Measurements from ENCODE around the gene PEX3.

Gene PEX3, protein sequence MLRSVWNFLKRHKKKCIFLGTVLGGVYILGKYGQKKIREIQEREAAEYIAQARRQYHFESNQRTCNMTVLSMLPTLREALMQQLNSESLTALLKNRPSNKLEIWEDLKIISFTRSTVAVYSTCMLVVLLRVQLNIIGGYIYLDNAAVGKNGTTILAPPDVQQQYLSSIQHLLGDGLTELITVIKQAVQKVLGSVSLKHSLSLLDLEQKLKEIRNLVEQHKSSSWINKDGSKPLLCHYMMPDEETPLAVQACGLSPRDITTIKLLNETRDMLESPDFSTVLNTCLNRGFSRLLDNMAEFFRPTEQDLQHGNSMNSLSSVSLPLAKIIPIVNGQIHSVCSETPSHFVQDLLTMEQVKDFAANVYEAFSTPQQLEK

GRCh38 chr6:143450453-143451371 is at the start of gene PEX3, which contains the start of gene ADAT2:
Gene PEX3 (plus strand): TSS chr6:143450805. CDS start chr6:143451043, 238 bp downstream.
Gene ADAT2 (minus strand): TSS chr6:143450695. CDS start chr6:143450658, 37 bp downstream.
- peak; percentile 81 to 88 (median 83) for DNase-seq (ENCODE audit: low read depth in 3 of 3, low spot score in 1 of 3)

DNA sequence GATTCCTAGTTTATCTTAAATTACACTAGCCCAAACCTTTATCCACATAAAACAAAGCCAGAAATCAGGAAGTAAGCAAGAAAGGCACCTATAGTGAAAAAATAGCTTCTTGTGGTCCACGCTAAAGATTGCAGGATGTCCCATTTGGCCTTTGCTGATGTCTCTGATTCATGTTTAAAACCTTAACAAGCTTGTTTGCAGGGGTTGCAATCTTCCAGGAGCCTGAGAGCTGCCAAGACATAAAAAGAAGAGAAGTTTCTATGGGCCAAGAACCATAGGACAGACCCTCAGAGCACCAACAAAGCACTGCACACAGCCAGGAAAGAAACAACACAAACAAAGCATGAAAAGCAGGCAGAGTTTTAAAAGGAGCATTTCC is 49.5 kb upstream of the PEX3 start:
- no peak for DNase-seq (ENCODE audit: low read depth in 3 of 3, low spot score in 1 of 3)

- DNase-seq (ENCODE audit: low read depth in 3 of 3, low spot score in 1 of 3): no peak
Observed at GRCh38 chr6:143401636-143402370, 48.8 kb upstream of the PEX3 start.

GRCh38 chr6:143402721-143403336 is 47.8 kb upstream of the PEX3 start:
- DNase-seq (ENCODE audit: low read depth in 3 of 3, low spot score in 1 of 3): no peak

- DNase-seq (ENCODE audit: low read depth in 3 of 3, low spot score in 1 of 3): no peak
Observed at GRCh38 chr6:143405373-143406154, 45.0 kb upstream of the PEX3 start.

- no peak for DNase-seq (ENCODE audit: low read depth in 3 of 3, low spot score in 1 of 3)
Observed at GRCh38 chr6:143406673-143407072, 43.9 kb upstream of the PEX3 start.

- no peak for DNase-seq (ENCODE audit: low read depth in 3 of 3, low spot score in 1 of 3)
Observed at GRCh38 chr6:143408151-143408786, 42.3 kb upstream of the PEX3 start.

GRCh38 chr6:143408787-143409162 is 41.8 kb upstream of the PEX3 start:
- no peak for DNase-seq (ENCODE audit: low read depth in 3 of 3, low spot score in 1 of 3)

- no peak for DNase-seq (ENCODE audit: low read depth in 3 of 3, low spot score in 1 of 3)
Observed at GRCh38 chr6:143410859-143411270, 39.7 kb upstream of the PEX3 start.

GRCh38 chr6:143414769-143415168 is 35.8 kb upstream of the PEX3 start:
- DNase-seq (ENCODE audit: low read depth in 3 of 3, low spot score in 1 of 3): no peak

DNA sequence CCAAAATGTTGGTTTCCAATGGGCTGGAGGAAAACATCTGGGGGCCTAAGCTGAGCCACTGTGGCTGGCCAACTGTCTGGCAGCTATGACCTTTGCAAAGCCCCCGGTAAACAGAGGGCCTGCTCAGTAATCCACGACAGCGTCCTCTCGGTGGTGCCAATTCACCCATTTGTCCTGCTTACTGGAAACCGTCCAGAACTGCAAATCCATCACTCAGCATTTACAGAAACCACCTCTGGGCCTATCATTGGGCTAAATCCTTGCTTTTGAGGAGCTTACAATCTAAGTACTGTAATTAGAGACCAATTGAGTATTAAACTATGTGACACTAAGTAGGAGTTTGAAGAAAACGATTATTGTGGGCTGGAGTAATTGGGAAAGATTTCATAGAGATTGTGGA is 31.1 kb upstream of the PEX3 start:
- no peak for DNase-seq (ENCODE audit: low read depth in 3 of 3, low spot score in 1 of 3)

GRCh38 chr6:143426026-143426425 is 24.6 kb upstream of the PEX3 start:
- no peak for DNase-seq (ENCODE audit: low read depth in 3 of 3, low spot score in 1 of 3)

DNA sequence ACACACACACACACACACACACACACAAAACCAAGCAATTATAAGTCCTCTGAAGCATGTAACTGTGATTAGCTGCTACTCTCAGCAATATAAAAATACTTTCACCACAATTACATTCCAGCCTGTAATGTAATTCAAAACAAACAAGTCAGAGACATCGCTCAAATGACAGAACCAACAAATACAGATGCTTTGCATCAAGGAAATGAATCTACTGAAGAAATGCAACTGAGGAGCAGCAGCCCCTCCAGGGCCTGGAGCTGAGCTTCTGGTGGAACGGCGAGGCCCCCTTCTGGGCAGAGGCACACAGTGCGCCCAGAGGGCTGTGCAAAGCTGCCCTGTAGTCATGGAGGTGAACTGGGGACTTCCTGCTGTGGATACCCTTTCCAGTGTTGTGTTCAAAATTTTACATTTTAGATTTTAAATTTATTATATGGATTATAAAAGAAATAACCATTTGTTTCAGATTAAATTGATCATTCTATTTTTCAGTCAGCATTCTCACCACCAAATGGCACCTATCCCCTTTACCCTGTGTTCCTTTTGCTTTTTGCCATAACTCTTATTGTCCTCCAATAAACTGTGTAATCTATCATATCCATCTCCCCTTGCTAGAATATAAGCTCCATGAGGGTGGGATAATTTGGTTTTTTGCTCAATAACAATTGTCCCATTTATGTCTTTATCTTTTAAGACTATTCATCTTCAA is 23.3 kb upstream of the PEX3 start:
- peak; percentile 41 to 58 (median 51) for DNase-seq (ENCODE audit: low read depth in 3 of 3, low spot score in 1 of 3)

GRCh38 chr6:143429970-143430369 is 20.6 kb upstream of the PEX3 start:
- DNase-seq (ENCODE audit: low read depth in 3 of 3, low spot score in 1 of 3): no peak

DNA sequence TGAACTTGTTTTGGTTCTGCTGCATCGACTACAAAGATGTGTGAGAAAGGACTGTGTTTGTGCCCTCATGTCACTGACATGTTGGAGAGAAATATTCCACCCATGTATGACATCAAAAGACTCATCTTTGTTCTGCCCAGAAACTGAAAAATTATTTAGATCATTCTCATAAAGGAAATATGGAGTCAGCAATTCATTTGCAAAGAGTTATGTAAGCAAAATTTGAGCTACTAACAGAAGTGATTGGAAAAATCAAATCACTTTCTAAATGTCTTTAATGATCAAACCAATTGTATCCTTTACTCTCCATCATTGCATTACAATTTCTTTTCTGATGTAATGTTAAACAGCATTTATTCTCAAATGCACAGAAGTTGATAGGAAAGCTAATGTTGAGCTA is 19.4 kb upstream of the PEX3 start:
- no peak for DNase-seq (ENCODE audit: low read depth in 3 of 3, low spot score in 1 of 3)

GRCh38 chr6:143432588-143432987 is 18.0 kb upstream of the PEX3 start:
- no peak for DNase-seq (ENCODE audit: low read depth in 3 of 3, low spot score in 1 of 3)

- DNase-seq (ENCODE audit: low read depth in 3 of 3, low spot score in 1 of 3): no peak
Observed at GRCh38 chr6:143441010-143441409, 9.6 kb upstream of the PEX3 start.

GRCh38 chr6:143441680-143442545 is 8.7 kb upstream of the PEX3 start:
- DNase-seq (ENCODE audit: low read depth in 3 of 3, low spot score in 1 of 3): no peak

Measured in stimulated activated CD4-positive, alpha-beta T cell treated with anti-CD3 and anti-CD28 coated beads, TNF-alpha, amount 100 ng/mL, for 1 hour (primary cell).